GM21619 (cell line): ENCODE data around the gene ZNF263.
"Not testable (repeated sequence)": the region's sequence is repeated elsewhere in the genome, so short reads cannot be mapped to it uniquely, and the experiment has no call there.

Experiments used
- ATAC-seq: cut with Tn5 transposase; IDR thresholded peaks from one replicate; pipeline ENCODE4 v1.9.1; 2021; ENCODE audit not compliant: unreplicated experiment

Gene ZNF263

GRCh38 chr16:3266873-3267537 lies 16.3 kb upstream of the ZNF263 start:
- ATAC-seq, result no peak

- ATAC-seq, result no peak
Measured at GRCh38 chr16:3268294-3268693, 15.0 kb upstream of the ZNF263 start.

- not testable (repeated sequence) for ATAC-seq
Measured at GRCh38 chr16:3270718-3271117, 12.6 kb upstream of the ZNF263 start.

GRCh38 chr16:3271281-3271680 lies 12.0 kb upstream of the ZNF263 start:
- not testable (repeated sequence) for ATAC-seq

- ATAC-seq, result no peak
Measured at GRCh38 chr16:3274490-3274889, 8.8 kb upstream of the ZNF263 start.

GRCh38 chr16:3274947-3275346 lies 8.3 kb upstream of the ZNF263 start:
- ATAC-seq, result no peak

GRCh38 chr16:3276679-3277078 lies 6.6 kb upstream of the ZNF263 start:
- ATAC-seq, result no peak

- no peak for ATAC-seq
Measured at GRCh38 chr16:3281222-3281820, 2.0 kb upstream of the ZNF263 start.

GRCh38 chr16:3282103-3282729 lies 1.1 kb upstream of the ZNF263 start:
- ATAC-seq, result peak; percentile 23

GRCh38 chr16:3283543-3284447 lies 504 bp downstream of the ZNF263 start:
- ATAC-seq, result no peak

GRCh38 chr16:3285131-3285530 lies 1.8 kb downstream of the ZNF263 start:
- ATAC-seq, result no peak

- no peak for ATAC-seq
Measured at GRCh38 chr16:3289998-3290673, 6.8 kb downstream of the ZNF263 start.

GRCh38 chr16:3292604-3293003 lies 9.3 kb downstream of the ZNF263 start:
- ATAC-seq, result no peak

GRCh38 chr16:3295209-3295608 lies 11.9 kb downstream of the ZNF263 start:
- no peak for ATAC-seq

- ATAC-seq, result no peak
Measured at GRCh38 chr16:3295783-3296182, 12.5 kb downstream of the ZNF263 start.

GRCh38 chr16:3304370-3304769 lies 21.1 kb downstream of the ZNF263 start:
- ATAC-seq, result no peak

- peak; percentile 92 for ATAC-seq
Measured at GRCh38 chr16:3305109-3306068, 22.1 kb downstream of the ZNF263 start, which contains the start of the genes TIGD7 and ZNF75A. TSS of gene TIGD7 (minus strand) at chr16:3305430. CDS start at chr16:3300614, 4,816 bp downstream. TSS of gene ZNF75A (plus strand) at chr16:3305497. CDS start at chr16:3308429, 2,932 bp downstream.

GRCh38 chr16:3306078-3306477 lies 22.8 kb downstream of the ZNF263 start:
- no peak for ATAC-seq

GRCh38 chr16:3311496-3311895 lies 28.2 kb downstream of the ZNF263 start:
- ATAC-seq, result no peak
